Stimulated activated naive CD8-positive, alpha-beta T cell treated with anti-CD3 and anti-CD28 coated beads, Interleukin-15, amount 100 ng/mL, for 72 hours (primary cell): ENCODE results near the gene TBC1D21.
A peak's percentile ranks its signal among the peaks of the same experiment; 100 is the strongest.

ENCODE experiments used
- ATAC-seq: fragments of 150-1000 bp; cut with Tn5 transposase; 2 replicates; pipeline ENCODE4 v1.10.0; 2021; ENCODE audit warnings: mild to moderate bottlenecking, moderate library complexity
- DNase-seq, 2 donors: peaks; one replicate each; pipeline ENCODE4 v3.0.0; 2021 to 2022
- H3K27ac Mint-ChIP-seq, 2 donors: one replicate each; pipeline ENCODE4 v1.8.0; 2022; ENCODE audit warnings: mild to moderate bottlenecking in 2 of 2, mixed read lengths in 2 of 2, moderate library complexity in 2 of 2
- H3K27me3 Mint-ChIP-seq: one replicate; pipeline ENCODE4 v1.8.0; 2022; ENCODE audit warnings: mixed read lengths
- H3K4me1 Mint-ChIP-seq: one replicate; pipeline ENCODE4 v1.8.0; 2022; ENCODE audit warnings: mild to moderate bottlenecking, mixed read lengths
- H3K4me3 Mint-ChIP-seq, 2 donors: one replicate each; pipeline ENCODE4 v1.8.0; 2022; ENCODE audit warnings: mild to moderate bottlenecking in 2 of 2, mixed read lengths in 2 of 2, moderate library complexity in 1 of 2
- H3K9me3 Mint-ChIP-seq, 2 donors: one replicate each; pipeline ENCODE4 v1.8.0; 2022; ENCODE audit warnings: mixed read lengths in 2 of 2

TBC1D21 gene

DNA sequence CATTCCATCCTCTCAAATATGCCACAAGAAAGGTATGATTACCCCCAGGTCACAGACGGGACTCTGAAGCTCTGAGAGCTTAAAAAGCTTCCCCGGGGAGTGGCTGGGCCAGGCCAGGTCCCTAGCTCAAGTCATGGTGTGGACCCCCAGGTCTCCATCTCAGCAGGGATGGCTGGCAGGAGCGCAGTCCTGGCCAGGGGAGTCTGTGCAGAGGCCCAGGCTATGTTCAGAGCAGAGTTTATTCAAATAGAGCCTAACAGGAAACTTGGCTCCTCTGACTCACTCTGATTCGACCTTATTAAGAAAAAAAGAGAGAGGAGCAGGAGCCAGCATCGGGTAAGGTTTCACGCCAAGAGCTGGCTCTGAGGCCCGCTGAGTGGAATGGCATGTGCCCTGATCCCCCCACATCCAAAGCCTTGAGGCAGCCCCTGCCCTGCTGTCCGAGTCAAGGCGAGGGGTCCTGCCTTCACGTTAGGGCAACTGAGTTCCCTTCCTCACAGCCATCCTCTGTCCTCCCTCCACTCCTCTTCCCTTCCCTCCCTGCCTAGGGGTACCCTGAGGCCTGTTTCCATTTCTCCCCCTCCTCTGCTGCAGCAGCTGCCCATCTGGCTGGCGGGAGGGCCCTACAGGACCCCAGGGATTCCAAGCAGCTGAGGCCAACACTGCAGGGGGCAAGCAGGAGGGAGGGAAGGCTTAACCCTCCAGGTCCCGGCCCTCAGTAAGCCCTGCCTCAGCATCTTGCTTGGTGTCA is 51.0 kb downstream of the TBC1D21 start:
- DNase-seq, result peak in 1 of 2 donors; percentile 26
- Mint-ChIP-seq H3K9me3 (no peaks in the 10 kb centered on the region), H3K27ac (peak overlapping the region; percentile 51 to 59), H3K27me3 (peaks cover 6% of the 10 kb centered on the region), H3K4me3 (peak overlapping the region in 1 of 2 donors; percentile 37), H3K4me1 (peaks cover 60% of the 10 kb centered on the region)
- peak; percentile 39 for ATAC-seq

DNA sequence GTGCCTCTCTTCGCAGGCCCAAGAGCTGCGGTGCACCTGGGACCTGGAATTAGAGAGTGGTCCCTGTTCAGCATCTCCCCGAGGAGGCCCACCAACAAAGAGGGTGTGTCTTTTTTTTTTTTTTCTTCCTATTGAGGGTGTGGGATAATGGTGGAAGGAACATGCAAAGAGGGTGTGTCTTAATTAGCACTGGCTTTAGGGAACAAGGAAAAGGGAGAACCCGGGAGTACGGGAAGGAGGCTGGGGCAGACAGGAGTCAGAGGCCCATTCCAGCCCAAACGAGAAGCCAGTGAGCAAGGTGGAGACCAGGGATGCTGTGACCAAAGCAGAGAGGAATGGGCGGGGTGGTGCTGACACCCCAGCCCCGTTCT is 52.5 kb downstream of the TBC1D21 start:
- no peak for DNase-seq
- H3K4me3 Mint-ChIP-seq, result peak overlapping the region; percentile 36 to 66
- no peaks in the 10 kb centered on the region for H3K9me3 Mint-ChIP-seq
- peaks cover 68% of the 10 kb centered on the region for H3K4me1 Mint-ChIP-seq
- H3K27ac Mint-ChIP-seq, result no peak overlapping the region
- ATAC-seq, result no peak
- H3K27me3 Mint-ChIP-seq, result peaks cover 6% of the 10 kb centered on the region

DNA sequence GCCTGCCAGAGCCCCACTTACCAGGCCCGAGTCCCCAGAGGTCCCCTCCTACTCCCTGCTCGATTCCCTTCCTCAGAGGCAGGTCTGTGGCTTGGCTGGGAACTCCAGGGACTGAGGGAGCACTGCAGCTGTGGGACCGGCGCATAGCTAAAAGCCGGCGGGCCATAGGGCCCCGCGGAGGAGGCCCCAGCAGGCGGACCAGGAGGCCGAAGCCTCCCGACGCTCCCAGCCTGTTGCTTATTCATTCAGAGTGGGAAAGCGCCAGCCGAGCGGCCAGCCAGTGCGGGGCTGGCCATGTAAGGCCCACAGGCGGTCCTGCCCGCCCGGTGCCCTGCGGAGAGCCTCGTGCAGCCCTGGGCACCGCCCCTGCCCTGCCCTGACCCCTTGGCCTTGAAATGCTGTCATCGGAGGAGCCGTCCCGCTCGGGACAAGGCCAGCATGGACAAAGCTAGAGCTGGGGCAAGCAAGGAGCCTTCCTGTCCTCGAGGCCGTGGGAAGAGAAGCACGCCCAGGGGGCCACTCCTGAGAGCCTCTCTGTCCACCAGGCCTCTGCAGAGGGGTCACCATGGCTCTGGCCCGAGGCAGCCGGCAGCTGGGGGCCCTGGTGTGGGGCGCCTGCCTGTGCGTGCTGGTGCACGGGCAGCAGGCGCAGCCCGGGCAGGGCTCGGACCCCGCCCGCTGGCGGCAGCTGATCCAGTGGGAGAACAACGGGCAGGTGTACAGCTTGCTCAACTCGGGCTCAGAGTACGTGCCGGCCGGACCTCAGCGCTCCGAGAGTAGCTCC is 53.0 kb downstream of the TBC1D21 start, which contains the start of gene LOXL1:
Gene LOXL1, plus strand, starts transcription at position 244 of the 784 bp plus-strand sequence. Its CDS starts 322 bp downstream, at position 566.
- peaks cover 69% of the 10 kb centered on the region for H3K4me1 Mint-ChIP-seq
- no peaks in the 10 kb centered on the region for H3K9me3 Mint-ChIP-seq
- H3K27ac Mint-ChIP-seq, result no peak within 1 kb of the TSS
- H3K27me3 Mint-ChIP-seq, result peaks cover 6% of the 10 kb centered on the region
- DNase-seq (no peak), ATAC-seq (no peak)
- H3K4me3 Mint-ChIP-seq, result peak within 1 kb of the TSS; percentile 63 to 85

DNA sequence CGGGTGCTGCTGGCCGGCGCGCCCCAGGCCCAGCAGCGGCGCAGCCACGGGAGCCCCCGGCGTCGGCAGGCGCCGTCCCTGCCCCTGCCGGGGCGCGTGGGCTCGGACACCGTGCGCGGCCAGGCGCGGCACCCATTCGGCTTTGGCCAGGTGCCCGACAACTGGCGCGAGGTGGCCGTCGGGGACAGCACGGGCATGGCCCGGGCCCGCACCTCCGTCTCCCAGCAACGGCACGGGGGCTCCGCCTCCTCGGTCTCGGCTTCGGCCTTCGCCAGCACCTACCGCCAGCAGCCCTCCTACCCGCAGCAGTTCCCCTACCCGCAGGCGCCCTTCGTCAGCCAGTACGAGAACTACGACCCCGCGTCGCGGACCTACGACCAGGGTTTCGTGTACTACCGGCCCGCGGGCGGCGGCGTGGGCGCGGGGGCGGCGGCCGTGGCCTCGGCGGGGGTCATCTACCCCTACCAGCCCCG is 53.7 kb downstream of the TBC1D21 start:
- Mint-ChIP-seq H3K27me3 (peaks cover 6% of the 10 kb centered on the region), H3K9me3 (no peaks in the 10 kb centered on the region), H3K4me1 (peaks cover 64% of the 10 kb centered on the region), H3K27ac (no peak overlapping the region), H3K4me3 (peak overlapping the region; percentile 63 to 85)
- DNase-seq, result peak in 1 of 2 donors; percentile 49
- peak; percentile 24 for ATAC-seq

DNA sequence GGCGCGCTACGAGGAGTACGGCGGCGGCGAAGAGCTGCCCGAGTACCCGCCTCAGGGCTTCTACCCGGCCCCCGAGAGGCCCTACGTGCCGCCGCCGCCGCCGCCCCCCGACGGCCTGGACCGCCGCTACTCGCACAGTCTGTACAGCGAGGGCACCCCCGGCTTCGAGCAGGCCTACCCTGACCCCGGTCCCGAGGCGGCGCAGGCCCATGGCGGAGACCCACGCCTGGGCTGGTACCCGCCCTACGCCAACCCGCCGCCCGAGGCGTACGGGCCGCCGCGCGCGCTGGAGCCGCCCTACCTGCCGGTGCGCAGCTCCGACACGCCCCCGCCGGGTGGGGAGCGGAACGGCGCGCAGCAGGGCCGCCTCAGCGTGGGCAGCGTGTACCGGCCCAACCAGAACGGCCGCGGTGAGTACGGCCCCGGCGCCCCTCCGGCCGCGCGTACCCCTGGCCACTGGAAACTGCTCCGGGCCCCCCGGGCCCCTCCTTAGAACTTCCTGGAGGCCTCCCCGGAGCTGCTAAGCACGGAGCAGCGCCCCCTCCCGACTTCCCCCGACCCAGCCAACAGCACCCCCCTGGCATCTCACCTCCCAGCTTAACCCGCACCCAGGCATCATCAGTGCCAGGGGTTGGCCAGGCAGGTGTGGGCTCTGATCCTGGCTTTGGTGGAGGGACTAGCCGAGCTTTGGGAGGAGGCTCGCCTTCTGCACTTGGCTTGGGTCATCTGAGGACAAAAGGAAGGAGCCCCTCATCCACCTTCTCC is 54.3 kb downstream of the TBC1D21 start:
- peaks cover 64% of the 10 kb centered on the region for H3K4me1 Mint-ChIP-seq
- H3K4me3 Mint-ChIP-seq, result peak overlapping the region; percentile 76 to 85
- ATAC-seq (peak; percentile 88), DNase-seq (peak; percentile 80 to 87)
- H3K9me3 Mint-ChIP-seq, result no peaks in the 10 kb centered on the region
- peak overlapping the region in 1 of 2 donors; percentile 75 for H3K27ac Mint-ChIP-seq
- peaks cover 6% of the 10 kb centered on the region for H3K27me3 Mint-ChIP-seq

DNA sequence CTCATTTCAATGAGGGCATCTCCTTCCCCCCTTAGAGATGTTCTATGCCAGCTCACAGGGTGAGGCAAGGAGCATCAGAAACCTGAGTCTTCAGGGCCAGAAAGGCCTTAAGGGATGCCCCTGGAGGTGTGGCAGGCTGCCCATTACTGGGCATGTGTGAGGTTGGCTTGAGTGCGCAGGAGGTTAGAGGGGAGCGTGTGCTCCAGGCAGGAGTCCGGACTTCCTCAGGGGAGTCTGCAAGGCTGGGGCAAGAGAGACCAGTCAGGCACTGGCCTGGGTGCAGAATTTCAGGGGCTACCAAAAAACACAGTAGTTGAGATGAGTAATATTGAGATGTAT is 54.8 kb downstream of the TBC1D21 start:
- H3K27ac Mint-ChIP-seq, result no peak overlapping the region

DNA sequence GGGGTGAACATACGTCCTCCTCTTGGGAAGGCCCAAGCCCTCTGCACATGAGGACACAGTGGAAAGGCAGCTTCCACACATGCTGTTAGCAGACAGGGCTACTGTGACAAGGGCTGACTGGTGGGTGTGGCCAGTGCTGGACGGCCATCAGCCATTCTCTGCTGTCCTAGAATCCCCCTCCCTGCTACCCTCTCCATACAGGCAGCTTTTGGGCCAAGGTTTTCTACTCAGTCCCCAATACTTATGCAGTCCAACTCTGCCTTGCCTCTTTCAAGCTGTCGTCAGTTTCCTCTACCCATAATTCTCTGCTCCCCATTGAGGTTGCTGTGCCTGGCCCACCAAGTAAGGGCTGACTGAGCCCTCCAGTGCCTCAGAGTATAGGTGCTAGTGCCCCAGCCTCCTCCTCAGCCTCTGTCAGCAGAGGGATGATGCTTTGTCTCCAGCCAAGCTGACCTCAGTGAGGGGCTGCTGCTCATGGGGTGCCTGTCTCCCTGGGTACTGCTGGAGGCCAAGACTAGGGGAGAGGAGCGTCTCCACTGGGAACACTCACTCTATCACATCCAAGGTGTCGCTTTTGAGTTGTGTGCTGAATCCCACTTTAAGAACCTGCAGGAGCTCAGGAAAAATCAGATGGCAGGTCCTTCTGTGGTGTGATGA is 55.7 kb downstream of the TBC1D21 start:
- Mint-ChIP-seq H3K9me3 (no peaks in the 10 kb centered on the region), H3K27me3 (peaks cover 6% of the 10 kb centered on the region), H3K27ac (peak overlapping the region in 1 of 2 donors; percentile 37), H3K4me3 (peak overlapping the region; percentile 36 to 63), H3K4me1 (peaks cover 52% of the 10 kb centered on the region)
- DNase-seq (no peak), ATAC-seq (no peak)

More for the DNA sequence above, 54.8 kb downstream of the TBC1D21 start:
- Mint-ChIP-seq H3K4me3 (peak overlapping the region; percentile 76 to 85), H3K27me3 (peaks cover 6% of the 10 kb centered on the region), H3K9me3 (no peaks in the 10 kb centered on the region), H3K4me1 (peaks cover 61% of the 10 kb centered on the region)
- ATAC-seq, result peak; percentile 5
- no peak for DNase-seq

DNA sequence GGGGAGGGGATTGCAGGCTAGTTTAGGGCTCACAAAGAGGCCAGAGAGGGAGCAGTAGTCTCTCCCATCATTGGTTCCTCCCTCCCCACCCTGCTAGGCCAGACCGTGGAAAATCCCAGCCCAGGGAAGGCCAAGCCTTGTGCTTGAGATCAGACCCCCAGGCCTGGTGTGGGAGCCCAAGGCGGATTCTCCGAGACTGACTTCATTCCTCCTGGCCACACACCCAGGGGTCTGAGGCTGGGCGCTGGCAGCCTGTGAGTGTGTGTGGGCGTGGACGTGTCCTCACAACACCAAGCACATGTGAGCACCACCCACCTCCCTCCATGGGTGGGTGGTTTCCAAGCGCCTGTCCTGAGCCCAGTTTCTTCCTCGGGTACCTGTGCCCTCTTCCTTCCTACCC is 57.0 kb downstream of the TBC1D21 start:
- no peaks in the 10 kb centered on the region for H3K9me3 Mint-ChIP-seq
- H3K4me1 Mint-ChIP-seq, result peaks cover 40% of the 10 kb centered on the region
- peaks cover 6% of the 10 kb centered on the region for H3K27me3 Mint-ChIP-seq
- DNase-seq (no peak), ATAC-seq (no peak)
- peak overlapping the region in 1 of 2 donors; percentile 27 for H3K27ac Mint-ChIP-seq
- H3K4me3 Mint-ChIP-seq, result no peak overlapping the region

DNA sequence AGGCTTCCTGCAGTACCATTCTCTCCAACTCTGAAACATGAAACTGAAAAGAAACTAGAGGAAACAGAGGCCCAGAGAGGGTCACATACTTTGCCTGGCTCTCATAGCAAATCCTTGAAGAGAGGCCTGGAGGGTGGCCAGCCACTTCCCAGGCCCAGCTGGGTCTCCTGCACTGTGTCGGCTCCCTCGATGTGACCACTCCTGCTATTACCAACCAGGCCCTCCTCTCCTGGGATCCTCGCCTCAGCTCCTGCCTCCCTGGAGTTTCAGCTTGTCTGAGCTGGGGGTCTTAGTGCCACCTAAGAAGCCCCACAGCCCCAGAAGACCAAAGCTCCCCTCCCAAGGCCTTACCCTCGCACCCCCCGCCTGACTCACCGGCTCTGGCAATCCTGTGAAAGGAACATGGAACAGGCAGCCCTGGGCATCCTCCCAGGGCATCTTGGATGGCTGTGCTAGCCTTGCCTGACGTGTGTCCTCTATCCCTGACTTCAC is 57.5 kb downstream of the TBC1D21 start:
- Mint-ChIP-seq H3K4me3 (no peak overlapping the region), H3K27ac (peak overlapping the region in 1 of 2 donors; percentile 27), H3K27me3 (peaks cover 1% of the 10 kb centered on the region), H3K9me3 (no peaks in the 10 kb centered on the region), H3K4me1 (peaks cover 35% of the 10 kb centered on the region)
- ATAC-seq, result no peak
- DNase-seq, result no peak

DNA sequence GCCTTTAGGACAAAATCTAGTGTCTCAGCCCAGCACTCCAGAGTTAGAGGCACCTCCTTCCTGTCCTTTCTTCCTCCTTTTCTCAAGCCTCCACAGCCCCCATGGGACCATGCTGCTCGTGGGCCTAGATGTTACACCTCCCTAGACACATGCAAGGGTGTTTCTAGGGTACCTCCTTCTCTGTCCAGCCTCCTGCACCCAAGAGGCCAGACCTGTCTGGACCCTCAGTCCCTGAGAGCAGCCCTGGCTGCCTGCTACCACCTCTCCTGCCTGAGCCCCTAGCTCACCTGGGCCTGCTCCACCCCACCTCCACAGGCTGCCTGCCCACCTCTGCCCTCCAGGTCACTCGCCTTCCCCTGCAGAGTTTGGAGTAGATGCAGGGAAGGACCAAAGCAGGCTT is 58.1 kb downstream of the TBC1D21 start:
- H3K27ac Mint-ChIP-seq, result peak overlapping the region in 1 of 2 donors; percentile 84
- DNase-seq (no peak), ATAC-seq (no peak)
- no peaks in the 10 kb centered on the region for H3K27me3 Mint-ChIP-seq
- H3K4me1 Mint-ChIP-seq, result peaks cover 32% of the 10 kb centered on the region
- no peaks in the 10 kb centered on the region for H3K9me3 Mint-ChIP-seq
- no peak overlapping the region for H3K4me3 Mint-ChIP-seq

DNA sequence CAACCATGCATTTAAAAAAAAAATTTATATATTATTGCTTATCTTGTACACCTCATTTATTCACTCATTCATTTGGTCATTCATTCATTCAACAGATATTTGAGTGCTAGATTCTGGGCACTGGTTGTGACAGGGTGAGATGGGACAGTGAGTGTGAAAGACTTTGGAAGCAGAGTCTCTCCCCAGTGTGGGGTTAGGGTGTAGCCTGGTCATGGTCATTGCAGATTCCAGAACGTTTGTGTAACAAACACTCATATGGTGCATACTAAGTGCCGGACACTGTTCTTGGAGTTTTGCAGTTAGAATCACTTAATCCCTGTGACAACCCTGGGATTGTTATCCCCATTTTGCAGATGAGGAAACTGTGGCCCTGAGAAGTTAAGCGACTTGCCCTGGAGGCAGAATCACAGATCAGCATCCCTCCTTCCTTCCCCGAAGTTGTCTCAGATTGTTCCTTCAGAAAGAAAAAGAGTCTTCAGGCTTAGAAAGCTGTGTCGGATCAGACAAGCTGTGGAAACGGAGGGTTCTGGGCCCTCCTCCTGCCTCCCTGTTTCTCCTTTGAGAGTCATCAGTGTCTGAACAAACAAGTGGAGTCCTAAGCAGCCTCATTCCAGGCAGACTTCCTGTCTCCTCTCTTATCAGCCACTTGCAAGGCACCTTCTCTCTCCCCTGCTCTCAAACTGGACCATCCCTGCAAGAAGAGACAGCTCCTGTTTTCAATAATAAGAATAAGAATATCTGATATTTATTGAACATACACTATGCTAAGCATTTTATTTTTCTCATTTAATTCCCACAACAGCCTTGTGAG is 59.2 kb downstream of the TBC1D21 start:
- Mint-ChIP-seq H3K4me3 (no peak overlapping the region), H3K27ac (peak overlapping the region in 1 of 2 donors; percentile 36), H3K4me1 (peaks cover 32% of the 10 kb centered on the region), H3K9me3 (no peaks in the 10 kb centered on the region), H3K27me3 (no peaks in the 10 kb centered on the region)
- DNase-seq (no peak), ATAC-seq (no peak)

DNA sequence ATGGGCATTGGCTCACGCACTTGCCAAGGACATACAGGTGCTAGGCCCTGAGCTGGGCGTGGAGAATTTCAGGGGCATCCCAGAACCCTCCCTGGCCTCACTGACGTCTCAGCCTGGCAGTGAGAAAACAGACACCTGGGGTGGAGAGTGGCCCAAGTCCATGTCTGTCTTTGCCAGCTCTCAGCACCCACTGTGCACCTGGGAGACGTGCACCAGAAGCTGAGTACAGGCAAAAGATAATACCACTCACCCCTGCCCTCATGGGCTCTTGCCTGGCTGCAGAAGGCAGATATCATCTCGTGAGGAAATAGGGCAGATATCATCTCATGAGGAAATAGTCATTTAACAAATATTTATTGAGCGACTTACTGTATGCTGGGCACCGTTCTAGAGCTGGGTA is 60.9 kb downstream of the TBC1D21 start:
- Mint-ChIP-seq H3K27me3 (no peaks in the 10 kb centered on the region), H3K4me3 (no peak overlapping the region), H3K27ac (no peak overlapping the region), H3K4me1 (peaks cover 18% of the 10 kb centered on the region), H3K9me3 (no peaks in the 10 kb centered on the region)
- ATAC-seq, result no peak
- no peak for DNase-seq

DNA sequence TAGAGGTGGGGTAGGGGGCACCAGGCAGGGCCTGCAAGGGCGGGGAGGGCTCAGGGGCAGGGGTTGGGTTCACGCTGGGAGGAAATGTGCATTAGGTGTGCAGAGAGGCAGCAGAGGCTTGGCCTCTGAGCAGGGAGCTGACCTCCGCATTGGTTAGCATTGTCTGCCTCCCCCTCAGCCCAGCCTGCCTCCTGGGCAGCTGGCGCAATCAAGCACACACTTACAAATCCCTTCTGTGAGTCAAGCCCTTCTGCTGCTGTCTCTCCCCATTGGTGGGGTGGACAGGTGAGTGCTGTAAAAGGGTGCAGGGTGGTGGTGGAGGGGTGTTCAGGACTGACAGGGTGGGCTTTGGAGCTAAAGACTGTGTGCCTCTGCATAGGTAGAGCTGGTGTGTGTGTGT is 62.2 kb downstream of the TBC1D21 start:
- H3K27me3 Mint-ChIP-seq, result no peaks in the 10 kb centered on the region
- no peak overlapping the region for H3K4me3 Mint-ChIP-seq
- H3K9me3 Mint-ChIP-seq, result no peaks in the 10 kb centered on the region
- ATAC-seq (no peak), DNase-seq (no peak)
- no peak overlapping the region for H3K27ac Mint-ChIP-seq
- peaks cover 6% of the 10 kb centered on the region for H3K4me1 Mint-ChIP-seq

DNA sequence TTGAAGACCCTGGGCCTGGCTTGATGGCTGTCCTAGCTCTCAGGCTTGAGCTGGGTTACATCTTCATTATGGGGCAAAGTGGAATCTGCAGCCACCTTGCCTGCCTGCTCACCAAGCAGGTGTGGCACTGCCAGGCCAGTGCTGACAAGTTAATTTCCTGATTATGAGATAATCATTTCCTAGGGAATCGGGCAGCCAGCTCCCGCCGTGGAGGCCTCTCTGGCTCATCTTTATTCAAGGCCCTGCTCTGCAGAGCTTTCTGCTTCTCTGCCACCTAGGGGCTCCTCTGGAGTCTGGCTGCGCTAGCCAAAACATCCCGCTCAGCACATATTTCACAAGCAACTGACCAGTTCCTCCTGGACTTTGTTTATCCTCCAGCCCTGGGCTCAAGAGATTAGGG is 62.8 kb downstream of the TBC1D21 start:
- Mint-ChIP-seq H3K27ac (no peak overlapping the region), H3K27me3 (no peaks in the 10 kb centered on the region), H3K9me3 (no peaks in the 10 kb centered on the region), H3K4me3 (no peak overlapping the region), H3K4me1 (no peaks in the 10 kb centered on the region)
- DNase-seq (no peak), ATAC-seq (no peak)
